Right lobe of liver (tissue), 4 donors: ENCODE measurements around the gene SPIN1.

ENCODE experiments used
- POLR2A ChIP-seq: fragments of 450-650 bp; IDR thresholded peaks from one replicate; pipeline ENCODE4 v1.6.1; 2017; ENCODE audit warnings: antibody characterized with exemption, mild to moderate bottlenecking
- TF ChIP-seq, protein P1 (sequence below), 4 donors: fragments of 200-600 bp in 3 of 4; fragments of 450-650 bp in 1 of 4; IDR thresholded peaks; one replicate each; pipeline versions ENCODE4 v1.5.1 to v1.8.0; 2016 to 2022; ENCODE audit warnings: antibody characterized with exemption in 4 of 4, mild to moderate bottlenecking in 2 of 4
- donor health status: DM: no; HTN: no; CAD: no.
- donor health status: DM: no; HTN: no; CAD: no.
- donor health status: DM: no; HTN: yes; CAD: no.

DNA sequence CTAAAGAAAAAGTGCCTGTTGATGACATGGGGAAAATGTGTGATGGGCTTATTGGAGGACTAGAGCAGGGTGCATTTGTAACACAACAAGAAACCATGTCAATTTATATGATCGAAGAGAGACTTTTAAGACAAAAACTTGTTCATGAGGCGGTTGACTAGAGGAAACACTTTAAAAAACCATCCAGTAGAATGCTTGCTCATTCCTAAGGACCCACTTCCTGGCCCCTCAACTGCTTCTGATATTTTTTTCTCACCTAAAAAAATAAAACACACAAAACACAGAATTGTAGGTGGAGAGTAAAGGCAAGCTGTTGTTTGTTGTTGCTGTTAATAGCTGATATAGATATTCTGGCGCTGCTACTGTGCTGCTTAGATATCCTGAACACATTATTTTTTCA, 50.6 kb downstream of the SPIN1 start:
- TF ChIP-seq, protein P1, sequence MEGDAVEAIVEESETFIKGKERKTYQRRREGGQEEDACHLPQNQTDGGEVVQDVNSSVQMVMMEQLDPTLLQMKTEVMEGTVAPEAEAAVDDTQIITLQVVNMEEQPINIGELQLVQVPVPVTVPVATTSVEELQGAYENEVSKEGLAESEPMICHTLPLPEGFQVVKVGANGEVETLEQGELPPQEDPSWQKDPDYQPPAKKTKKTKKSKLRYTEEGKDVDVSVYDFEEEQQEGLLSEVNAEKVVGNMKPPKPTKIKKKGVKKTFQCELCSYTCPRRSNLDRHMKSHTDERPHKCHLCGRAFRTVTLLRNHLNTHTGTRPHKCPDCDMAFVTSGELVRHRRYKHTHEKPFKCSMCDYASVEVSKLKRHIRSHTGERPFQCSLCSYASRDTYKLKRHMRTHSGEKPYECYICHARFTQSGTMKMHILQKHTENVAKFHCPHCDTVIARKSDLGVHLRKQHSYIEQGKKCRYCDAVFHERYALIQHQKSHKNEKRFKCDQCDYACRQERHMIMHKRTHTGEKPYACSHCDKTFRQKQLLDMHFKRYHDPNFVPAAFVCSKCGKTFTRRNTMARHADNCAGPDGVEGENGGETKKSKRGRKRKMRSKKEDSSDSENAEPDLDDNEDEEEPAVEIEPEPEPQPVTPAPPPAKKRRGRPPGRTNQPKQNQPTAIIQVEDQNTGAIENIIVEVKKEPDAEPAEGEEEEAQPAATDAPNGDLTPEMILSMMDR (IDR thresholded peaks at IDR 0.05), result no peak
- TF ChIP-seq POLR2A, result no peak
